HepG2 (cell line): ENCODE results near the gene NEK8. TPM values are rescaled to one million over a fixed set of nuclear protein-coding genes. Genes with fewer than 3 reads are reported as not detected.

Experiments used
- ATF7 ChIP-seq, 2 experiments: fragments of 450-650 bp in 1 of 2; sonication (generic) in 1 of 2; formaldehyde crosslinking in 1 of 2; IDR thresholded peaks; 2 replicates each; pipeline versions ENCODE4 v1.4.0 to v1.6.1; 2016 to 2020; ENCODE audit warnings: antibody characterized with exemption in 1 of 2, mild to moderate bottlenecking in 1 of 2, missing genetic modification reagents in 1 of 2
- FOXC1 ChIP-seq: sonication (generic); formaldehyde crosslinking; IDR thresholded peaks from 2 replicates; pipeline ENCODE4 v1.8.0; 2022; ENCODE audit warnings: mild to moderate bottlenecking, missing genetic modification reagents, borderline replicate concordance
- GMEB1 ChIP-seq: sonication (generic); formaldehyde crosslinking; IDR thresholded peaks from 2 replicates; pipeline ENCODE4 v1.5.1; 2020; ENCODE audit warnings: missing genetic modification reagents, mild to moderate bottlenecking, borderline replicate concordance
- HDAC2 ChIP-seq: sonication (generic); formaldehyde crosslinking; IDR thresholded peaks from 2 replicates; pipeline ENCODE4 v1.4.0; 2020; ENCODE audit warnings: missing genetic modification reagents
- KMT2A ChIP-seq: sonication (generic); formaldehyde crosslinking; IDR thresholded peaks from 2 replicates; pipeline ENCODE4 v1.4.0; 2020; ENCODE audit warnings: missing genetic modification reagents
- MTERF4 ChIP-seq: sonication (generic); formaldehyde crosslinking; IDR thresholded peaks from 2 replicates; pipeline ENCODE4 v1.8.0; 2023; ENCODE audit warnings: mild to moderate bottlenecking, missing genetic modification reagents
- NCOA1 ChIP-seq: sonication (generic); formaldehyde crosslinking; IDR thresholded peaks from 2 replicates; pipeline ENCODE4 v1.9.0; 2021; ENCODE audit warnings: missing genetic modification reagents
- NFKBIZ ChIP-seq: IDR thresholded peaks from 2 replicates; pipeline ENCODE4 v1.6.1; 2018; ENCODE audit warnings: missing genetic modification reagents, missing compliant biosample characterization
- NR2F1 ChIP-seq, 2 experiments: fragments of 450-650 bp in 1 of 2; formaldehyde crosslinking in 1 of 2; IDR thresholded peaks; 2 replicates each; pipeline versions ENCODE4 v1.5.0 to v1.6.1; 2016 to 2020; ENCODE audit warnings: mild to moderate bottlenecking in 1 of 2, missing compliant biosample characterization in 1 of 2, missing genetic modification reagents in 1 of 2, moderate library complexity in 1 of 2
- POLR2AphosphoS5 ChIP-seq: IDR thresholded peaks from 2 replicates; pipeline ENCODE4 v1.6.1; 2012; ENCODE audit warnings: low read depth, low read length
- SIX4 ChIP-seq: sonication (generic); formaldehyde crosslinking; IDR thresholded peaks from 2 replicates; pipeline ENCODE4 v1.4.0; 2020; ENCODE audit warnings: missing genetic modification reagents
- XRCC5 ChIP-seq: fragments of 200-400 bp; formaldehyde crosslinking; optimal IDR thresholded peaks from 2 replicates; pipeline ENCODE3; 2017; ENCODE audit warnings: mild to moderate bottlenecking, low read length
- ZFP1 ChIP-seq: IDR thresholded peaks from 2 replicates; pipeline ENCODE4 v1.6.1; 2016
- ZNF33B ChIP-seq: sonication (generic); formaldehyde crosslinking; IDR thresholded peaks from 2 replicates; pipeline ENCODE4 v1.5.1; 2020; ENCODE audit warnings: mild to moderate bottlenecking, missing genetic modification reagents
- ZNF749 ChIP-seq: sonication (generic); formaldehyde crosslinking; IDR thresholded peaks from 2 replicates; pipeline ENCODE4 v1.8.0; 2022; ENCODE audit warnings: mild to moderate bottlenecking, missing genetic modification reagents, moderate library complexity, borderline replicate concordance
- ZNF775 ChIP-seq: sonication (generic); formaldehyde crosslinking; IDR thresholded peaks from 2 replicates; pipeline ENCODE4 v1.4.0; 2020; ENCODE audit warnings: missing genetic modification reagents, mild to moderate bottlenecking, moderate library complexity, borderline replicate concordance
- ZNF878 ChIP-seq: sonication (generic); formaldehyde crosslinking; IDR thresholded peaks from 2 replicates; pipeline ENCODE4 v1.8.1; 2023; ENCODE audit warnings: mild to moderate bottlenecking, missing genetic modification reagents, moderate library complexity
- polyA plus RNA-seq, 8 experiments: library from polyadenylated mRNA; depleted of rRNA in 3 of 8; stranded (reverse) in 7 of 8; unstranded in 1 of 8; fragments of >200 nt; fragmentation: Illumina TruSeq in 4 of 8; extraction: Trizol in 4 of 8; gene quantifications; 2 replicates each; pipeline versions ENCODE4 v1.2.1 to v1.2.3, GENCODE V29; 2011 to 2016; ENCODE audit warnings: low read depth in 4 of 8, missing spikeins in 1 of 8, mixed read lengths in 1 of 8; ENCODE audit not compliant: insufficient read depth in 1 of 8
- total RNA-seq, 5 experiments: library from RNA; depleted of rRNA; stranded (reverse); fragments of >200 nt; fragmentation: Illumina TruSeq; extraction: Trizol; gene quantifications; 2 replicates each; pipeline ENCODE4 v1.2.3, GENCODE V29; 2016; ENCODE audit warnings: low read depth in 1 of 5
- TF ChIP-seq, protein P1 (sequence below): IDR thresholded peaks from 2 replicates; pipeline ENCODE4 v1.6.1; 2016; ENCODE audit warnings: missing genetic modification reagents, missing compliant biosample characterization
- TF ChIP-seq, protein P2 (sequence below), 2 experiments: sonication (generic) in 1 of 2; formaldehyde crosslinking in 1 of 2; IDR thresholded peaks; 2 replicates each; pipeline versions ENCODE4 v1.4.0 to v1.6.1; 2016 to 2020; ENCODE audit warnings: borderline replicate concordance in 1 of 2, low read depth in 1 of 2, mild to moderate bottlenecking in 1 of 2, missing genetic modification reagents in 1 of 2
- TF ChIP-seq, protein P3 (sequence below): sonication (generic); formaldehyde crosslinking; IDR thresholded peaks from 2 replicates; pipeline ENCODE4 v1.8.0; 2022; ENCODE audit warnings: missing genetic modification reagents, mild to moderate bottlenecking, moderate library complexity, borderline replicate concordance

The NEK8 gene
- total and polyA plus RNA-seq, 2 of the 13 experiments (the other 11 are each of a cell fraction or from before 2014, with no cell fraction given): 5.8 to 13.5 TPM

GRCh38 chr17:28725166-28725659, 3.4 kb upstream of the NEK8 start (continued):
- TF ChIP-seq ZNF878 (CRISPR knock-in tag) (no peak; the same call in 1 of the 2 replicates), NR2F1 (CRISPR knock-in tag; IDR thresholded peaks at IDR 0.05) (no peak), ZNF749 (CRISPR knock-in tag) (0 out of 2 replicates have a peak, but pooled peaks have one; percentile 12), ZNF775 (no peak), KMT2A (0 out of 2 replicates have a peak, but pooled peaks have one; percentile 7), NCOA1 (CRISPR knock-in tag) (no peak), SIX4 (CRISPR knock-in tag) (peak; percentile 24; the same call in 1 of the 2 replicates), MTERF4 (CRISPR knock-in tag) (no peak), FOXC1 (no peak), ATF7 (IDR thresholded peaks at IDR 0.05) (no peak), ATF7 (CRISPR knock-in tag; IDR thresholded peaks at IDR 0.05) (no peak; the same call in 1 of the 2 replicates), HDAC2 (CRISPR knock-in tag) (no peak), POLR2AphosphoS5 (peak; percentile 67), NFKBIZ (CRISPR knock-in tag) (peak; percentile 19; the same call in 1 of the 2 replicates), GMEB1 (CRISPR knock-in tag) (no peak; the same call in 1 of the 2 replicates), XRCC5 (no peak), ZFP1 (CRISPR knock-in tag) (0 out of 2 replicates have a peak, but pooled peaks have one; percentile 26), ZNF33B (CRISPR knock-in tag) (no peak)
- TF ChIP-seq, protein P1, sequence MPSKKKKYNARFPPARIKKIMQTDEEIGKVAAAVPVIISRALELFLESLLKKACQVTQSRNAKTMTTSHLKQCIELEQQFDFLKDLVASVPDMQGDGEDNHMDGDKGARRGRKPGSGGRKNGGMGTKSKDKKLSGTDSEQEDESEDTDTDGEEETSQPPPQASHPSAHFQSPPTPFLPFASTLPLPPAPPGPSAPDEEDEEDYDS: no peak
- TF ChIP-seq, protein P2, sequence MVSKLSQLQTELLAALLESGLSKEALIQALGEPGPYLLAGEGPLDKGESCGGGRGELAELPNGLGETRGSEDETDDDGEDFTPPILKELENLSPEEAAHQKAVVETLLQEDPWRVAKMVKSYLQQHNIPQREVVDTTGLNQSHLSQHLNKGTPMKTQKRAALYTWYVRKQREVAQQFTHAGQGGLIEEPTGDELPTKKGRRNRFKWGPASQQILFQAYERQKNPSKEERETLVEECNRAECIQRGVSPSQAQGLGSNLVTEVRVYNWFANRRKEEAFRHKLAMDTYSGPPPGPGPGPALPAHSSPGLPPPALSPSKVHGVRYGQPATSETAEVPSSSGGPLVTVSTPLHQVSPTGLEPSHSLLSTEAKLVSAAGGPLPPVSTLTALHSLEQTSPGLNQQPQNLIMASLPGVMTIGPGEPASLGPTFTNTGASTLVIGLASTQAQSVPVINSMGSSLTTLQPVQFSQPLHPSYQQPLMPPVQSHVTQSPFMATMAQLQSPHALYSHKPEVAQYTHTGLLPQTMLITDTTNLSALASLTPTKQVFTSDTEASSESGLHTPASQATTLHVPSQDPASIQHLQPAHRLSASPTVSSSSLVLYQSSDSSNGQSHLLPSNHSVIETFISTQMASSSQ (IDR thresholded peaks at IDR 0.05; ENCODE audit: low read depth): no peak
- TF ChIP-seq, protein P2 (CRISPR knock-in tag; IDR thresholded peaks at IDR 0.05; ENCODE audit: borderline replicate concordance): no peak
- TF ChIP-seq, protein P3, sequence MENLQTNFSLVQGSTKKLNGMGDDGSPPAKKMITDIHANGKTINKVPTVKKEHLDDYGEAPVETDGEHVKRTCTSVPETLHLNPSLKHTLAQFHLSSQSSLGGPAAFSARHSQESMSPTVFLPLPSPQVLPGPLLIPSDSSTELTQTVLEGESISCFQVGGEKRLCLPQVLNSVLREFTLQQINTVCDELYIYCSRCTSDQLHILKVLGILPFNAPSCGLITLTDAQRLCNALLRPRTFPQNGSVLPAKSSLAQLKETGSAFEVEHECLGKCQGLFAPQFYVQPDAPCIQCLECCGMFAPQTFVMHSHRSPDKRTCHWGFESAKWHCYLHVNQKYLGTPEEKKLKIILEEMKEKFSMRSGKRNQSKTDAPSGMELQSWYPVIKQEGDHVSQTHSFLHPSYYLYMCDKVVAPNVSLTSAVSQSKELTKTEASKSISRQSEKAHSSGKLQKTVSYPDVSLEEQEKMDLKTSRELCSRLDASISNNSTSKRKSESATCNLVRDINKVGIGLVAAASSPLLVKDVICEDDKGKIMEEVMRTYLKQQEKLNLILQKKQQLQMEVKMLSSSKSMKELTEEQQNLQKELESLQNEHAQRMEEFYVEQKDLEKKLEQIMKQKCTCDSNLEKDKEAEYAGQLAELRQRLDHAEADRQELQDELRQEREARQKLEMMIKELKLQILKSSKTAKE (CRISPR knock-in tag): no peak
